Measurements from ENCODE around the gene KANK2. TPM values are rescaled to one million over a fixed set of nuclear protein-coding genes. Genes with fewer than 3 reads are reported as not detected.

KANK2 gene
- total and polyA plus RNA-seq, 2 experiments from 2014 or later: 76.3 to 215 TPM

DNA sequence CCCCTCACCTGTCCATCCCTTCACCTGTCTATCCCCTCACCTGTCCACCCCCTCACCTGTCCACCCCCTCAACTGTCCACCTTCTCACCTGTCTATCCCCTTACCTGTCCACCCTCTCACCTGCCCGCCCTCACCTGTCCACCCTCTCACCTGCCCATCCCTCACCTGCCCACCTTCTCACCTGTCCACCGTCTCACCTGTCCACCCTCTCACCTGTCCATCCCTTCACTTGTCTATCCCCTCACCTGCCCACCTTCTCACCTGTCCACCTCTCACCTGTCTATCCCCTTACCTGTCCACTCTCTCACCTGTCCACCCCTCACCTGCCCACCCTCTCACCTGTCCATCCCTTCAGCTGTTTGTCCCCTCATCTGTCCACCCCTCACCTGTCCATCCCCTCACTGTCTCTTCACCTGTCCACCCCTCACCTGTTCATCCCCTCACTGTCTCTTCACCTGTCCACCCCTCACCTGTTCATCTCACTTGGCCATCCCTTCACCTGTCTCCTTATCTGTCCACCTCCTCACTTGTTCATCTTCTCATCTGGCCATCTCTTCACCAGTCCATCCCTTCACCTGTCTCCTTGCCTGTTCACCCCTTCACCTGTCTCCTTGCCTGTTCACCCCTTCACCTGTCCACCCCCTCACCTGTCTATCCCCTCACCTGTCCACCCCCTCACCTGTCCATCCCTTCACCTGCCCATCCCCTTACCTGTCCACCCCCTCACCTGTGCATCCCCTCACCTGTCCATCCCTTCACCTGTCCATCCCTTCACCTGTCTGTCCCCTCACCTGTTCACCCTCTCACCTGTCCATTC, 12.7 kb upstream of the KANK2 start:
- H4K20me1 ChIP-seq (ENCODE audit: insufficient read depth): no peaks in the 10 kb centered on the region
- no peak for DNase-seq
- peaks cover 20% of the 10 kb centered on the region for H3F3A ChIP-seq (ENCODE audit: insufficient read depth)
- no peaks in the 10 kb centered on the region for H3K36me3 ChIP-seq (ENCODE audit: low read depth)
- no peak overlapping the region for H3K4me3 ChIP-seq
- no peaks in the 10 kb centered on the region for H3K9me2 ChIP-seq (ENCODE audit: insufficient read depth)
- no peak overlapping the region for H3K27ac ChIP-seq
- no peak overlapping the region for H3K9ac ChIP-seq
- WGBS, 2 experiments (ENCODE audit: low coverage in 1 of 2, low lambda C conversion rate in 2 of 2, missing lambda C conversion rate in 2 of 2): 86% methylated on average over 2 of the region's 2 CpGs
- in situ Hi-C loops (cut with MboI): loop anchor here (10.0 kb wide), 1 partner anchor 175 kb away; no protein-coding TSS in a partner anchor
- H3K27me3 ChIP-seq (replicated peaks; ENCODE audit: insufficient read depth): no peaks in the 10 kb centered on the region
- H3K9me3 ChIP-seq (ENCODE audit: low read depth): no peaks in the 10 kb centered on the region
- TF ChIP-seq EZH2phosphoT487 (IDR thresholded peaks at IDR 0.05; ENCODE audit: insufficient read depth, low read depth) (no peak), EZH2 (IDR thresholded peaks at IDR 0.05; ENCODE audit: insufficient read depth, poor library complexity, severe bottlenecking) (no peak)
- H3K79me2 ChIP-seq (ENCODE audit: insufficient read depth): no peaks in the 10 kb centered on the region
- no peak overlapping the region for H3K4me2 ChIP-seq (ENCODE audit: unreplicated experiment)
- no peak overlapping the region for H2AFZ ChIP-seq
- H3K4me1 ChIP-seq (ENCODE audit: insufficient read depth): no peaks in the 10 kb centered on the region

DNA sequence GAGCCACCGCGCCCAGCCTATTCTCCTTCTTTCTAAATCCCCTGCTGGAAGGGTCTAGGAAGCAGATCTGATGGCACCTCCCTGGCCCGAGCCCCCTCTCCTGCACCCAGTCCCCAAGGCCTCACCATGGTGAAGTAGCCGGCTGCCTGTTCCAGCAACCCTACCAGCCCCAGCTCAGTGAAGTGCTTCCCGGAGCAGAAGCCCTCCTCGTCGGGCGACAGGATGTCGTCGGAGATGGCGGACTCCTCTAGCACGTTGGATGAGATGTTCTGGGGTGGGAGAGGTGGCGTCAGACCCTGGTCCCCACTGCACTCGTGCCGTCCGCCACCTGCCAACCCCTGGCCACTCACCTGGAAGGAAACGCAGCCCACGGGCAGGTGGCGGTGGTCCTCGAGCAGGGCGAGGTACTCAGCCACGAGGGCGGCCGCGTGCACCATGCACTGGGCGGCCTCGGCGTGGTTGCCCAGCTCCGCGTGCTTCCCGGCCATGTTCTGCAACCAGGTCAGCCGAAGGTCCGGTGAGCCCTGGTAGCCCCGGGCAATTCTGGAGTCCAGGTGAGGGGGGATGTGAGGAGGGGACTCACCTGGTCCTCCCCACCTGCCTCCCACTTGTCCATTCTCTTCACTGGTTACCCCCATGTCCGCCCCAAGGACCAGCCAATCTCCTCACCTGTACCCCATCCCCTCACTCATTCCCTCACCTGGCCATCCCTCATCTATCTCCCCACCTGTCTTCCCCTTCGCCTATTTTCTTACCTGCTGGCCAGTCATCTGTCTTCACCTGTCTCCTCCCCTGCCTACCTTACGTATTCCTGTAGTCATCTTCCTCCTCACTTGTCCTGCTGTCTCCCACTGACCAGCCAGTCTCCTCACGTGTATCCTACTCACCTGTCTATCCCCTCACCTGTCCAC, 11.5 kb upstream of the KANK2 start:
- Histone ChIP-seq H3K4me3 (no peak overlapping the region), H4K20me1 (ENCODE audit: insufficient read depth) (no peaks in the 10 kb centered on the region), H3K9ac (no peak overlapping the region), H3K79me2 (ENCODE audit: insufficient read depth) (no peaks in the 10 kb centered on the region), H3K9me2 (ENCODE audit: insufficient read depth) (no peaks in the 10 kb centered on the region), H3K4me1 (ENCODE audit: insufficient read depth) (no peaks in the 10 kb centered on the region; the same call in 1 of the 2 replicates), H3K9me3 (ENCODE audit: low read depth) (no peaks in the 10 kb centered on the region), H3K36me3 (ENCODE audit: low read depth) (no peaks in the 10 kb centered on the region), H3K4me2 (ENCODE audit: unreplicated experiment) (no peak overlapping the region), H3F3A (ENCODE audit: insufficient read depth) (peaks cover 29% of the 10 kb centered on the region), H3K27ac (no peak overlapping the region), H2AFZ (no peak overlapping the region), H3K27me3 (replicated peaks; ENCODE audit: insufficient read depth) (no peaks in the 10 kb centered on the region)
- 75 to 78% methylated on average over 37 to 38 of the region's 38 CpGs for WGBS, 2 experiments (ENCODE audit: low coverage in 1 of 2, low lambda C conversion rate in 2 of 2, missing lambda C conversion rate in 2 of 2)
- peak; percentile 51 for DNase-seq
- in situ Hi-C loops (cut with MboI): loop anchor here (10.0 kb wide), 1 partner anchor 174 kb away; no protein-coding TSS in a partner anchor
- TF ChIP-seq EZH2phosphoT487 (IDR thresholded peaks at IDR 0.05; ENCODE audit: insufficient read depth, low read depth) (no peak), EZH2 (IDR thresholded peaks at IDR 0.05; ENCODE audit: insufficient read depth, poor library complexity, severe bottlenecking) (no peak)

DNA sequence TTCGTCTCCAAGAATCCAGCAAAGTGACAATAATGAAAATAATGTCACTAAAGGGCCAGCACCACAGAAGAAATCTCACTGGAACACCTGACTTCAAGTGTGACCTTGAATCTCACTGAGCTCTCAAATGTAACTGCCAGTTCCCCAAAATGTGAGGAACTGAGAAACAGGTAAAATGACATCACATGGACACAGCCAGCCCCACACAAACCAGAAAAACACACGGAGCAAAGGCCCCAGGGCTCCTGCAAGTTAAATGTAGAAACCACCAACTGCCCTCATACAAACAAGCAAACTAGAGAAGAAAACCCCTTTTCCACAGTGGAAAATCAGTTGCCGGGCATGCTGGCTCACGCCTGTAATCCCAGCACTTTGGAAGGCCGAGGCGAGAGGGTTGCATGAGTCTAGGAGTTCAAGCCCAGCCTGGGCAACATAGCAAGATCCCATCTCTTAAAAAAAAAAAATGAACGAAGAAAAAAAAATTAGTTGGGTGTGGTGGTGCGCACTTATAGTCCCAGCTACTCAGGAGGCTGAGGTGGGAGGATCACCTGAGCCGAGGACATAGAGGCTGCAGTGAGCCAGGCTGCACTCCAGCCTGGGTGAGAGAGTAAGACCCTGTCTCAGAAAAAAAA, 8.7 kb upstream of the KANK2 start:
- no peak overlapping the region for H3K27ac ChIP-seq
- H3K27me3 ChIP-seq (replicated peaks; ENCODE audit: insufficient read depth): no peaks in the 10 kb centered on the region
- WGBS, 2 experiments (ENCODE audit: low coverage in 1 of 2, low lambda C conversion rate in 2 of 2, missing lambda C conversion rate in 2 of 2): 79 to 84% methylated on average over 9 of the region's 9 CpGs
- no peak for DNase-seq
- H3K9me2 ChIP-seq (ENCODE audit: insufficient read depth): no peaks in the 10 kb centered on the region
- H3F3A ChIP-seq (ENCODE audit: insufficient read depth): peaks cover 29% of the 10 kb centered on the region
- H3K4me2 ChIP-seq (ENCODE audit: unreplicated experiment): no peak overlapping the region
- H4K20me1 ChIP-seq (ENCODE audit: insufficient read depth): no peaks in the 10 kb centered on the region
- no peak for TF ChIP-seq EZH2 (IDR thresholded peaks at IDR 0.05; ENCODE audit: insufficient read depth, poor library complexity, severe bottlenecking)
- H2AFZ ChIP-seq: no peak overlapping the region
- H3K9ac ChIP-seq: no peak overlapping the region
- no peak overlapping the region for H3K4me3 ChIP-seq
- no peaks in the 10 kb centered on the region for H3K36me3 ChIP-seq (ENCODE audit: low read depth)
- H3K79me2 ChIP-seq (ENCODE audit: insufficient read depth): no peaks in the 10 kb centered on the region
- in situ Hi-C loops (cut with MboI): loop anchor here (10.0 kb wide), 1 partner anchor 171 kb away; no protein-coding TSS in a partner anchor
- H3K9me3 ChIP-seq (ENCODE audit: low read depth): no peaks in the 10 kb centered on the region
- peaks cover 8% of the 10 kb centered on the region for H3K4me1 ChIP-seq (ENCODE audit: insufficient read depth)

DNA sequence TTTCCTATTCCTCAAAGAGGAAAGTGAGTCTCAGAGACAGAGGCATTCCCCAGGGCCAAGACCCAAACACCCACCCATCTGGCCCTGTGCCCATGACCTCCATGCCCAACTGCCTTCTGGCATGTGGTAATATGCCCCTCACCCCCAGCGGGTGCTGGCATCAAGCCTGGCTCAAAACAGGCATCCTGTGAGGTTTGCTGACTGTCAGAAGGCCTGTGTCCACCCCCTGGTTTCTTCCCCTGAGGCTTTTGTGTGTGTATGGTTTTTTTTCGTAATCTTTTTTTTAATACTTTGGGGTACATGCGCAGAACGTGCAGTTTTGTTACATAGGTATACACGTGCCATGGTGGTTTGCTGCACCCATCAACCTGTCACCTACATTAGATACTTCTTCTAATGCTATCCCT, 7.6 kb upstream of the KANK2 start:
- Histone ChIP-seq H3K9me2 (ENCODE audit: insufficient read depth) (no peaks in the 10 kb centered on the region), H2AFZ (no peak overlapping the region), H3K27ac (no peak overlapping the region), H3K9me3 (ENCODE audit: low read depth) (no peaks in the 10 kb centered on the region), H3F3A (ENCODE audit: insufficient read depth) (peaks cover 19% of the 10 kb centered on the region), H3K4me3 (no peak overlapping the region), H3K4me2 (ENCODE audit: unreplicated experiment) (no peak overlapping the region), H3K27me3 (replicated peaks; ENCODE audit: insufficient read depth) (no peaks in the 10 kb centered on the region), H3K36me3 (ENCODE audit: low read depth) (no peaks in the 10 kb centered on the region), H3K79me2 (ENCODE audit: insufficient read depth) (no peaks in the 10 kb centered on the region), H4K20me1 (ENCODE audit: insufficient read depth) (no peaks in the 10 kb centered on the region), H3K9ac (no peak overlapping the region), H3K4me1 (ENCODE audit: insufficient read depth) (peaks cover 8% of the 10 kb centered on the region)
- WGBS, 2 experiments (ENCODE audit: low coverage in 1 of 2, low lambda C conversion rate in 2 of 2, missing lambda C conversion rate in 2 of 2): 46 to 70% methylated on average over 5 of the region's 5 CpGs
- no peak for DNase-seq
- no peak for TF ChIP-seq EZH2 (IDR thresholded peaks at IDR 0.05; ENCODE audit: insufficient read depth, poor library complexity, severe bottlenecking)
- in situ Hi-C loops (cut with MboI): loop anchor here (10.0 kb wide), 1 partner anchor 170 kb away; no protein-coding TSS in a partner anchor
